GM23338 (cell line): ENCODE measurements around the gene CXCL16. TPM values are rescaled to one million over a fixed set of nuclear protein-coding genes. Genes with fewer than 3 reads are reported as not detected.

Experiments used
- ATAC-seq: fragments of 200-7000 bp; cut with Tn5 transposase; 3 replicates; pipeline ENCODE4 v1.9.1; 2020
- DNase-seq: peaks from one replicate; pipeline ENCODE4 v3.0.0-alpha.2; 2015; ENCODE audit warnings: low spot score
- H2AFZ ChIP-seq: fragments of 200-600 bp; sonication (generic); 2 replicates; pipeline ENCODE4 v1.8.0; 2016; ENCODE audit warnings: antibody characterized with exemption, mild to moderate bottlenecking, moderate library complexity
- H3F3A ChIP-seq: fragments of 200-600 bp; sonication (generic); replicated peaks from 2 replicates; pipeline ENCODE4 v1.8.0; 2017; ENCODE audit warnings: antibody characterized with exemption, mixed run types, low read depth
- H3K27ac ChIP-seq: fragments of 200-600 bp; sonication (generic); 2 replicates; pipeline ENCODE4 v1.6.1; 2016; ENCODE audit warnings: low read depth
- H3K27me3 ChIP-seq: fragments of 200-600 bp; sonication (generic); 2 replicates; pipeline ENCODE4 v1.8.0; 2016; ENCODE audit warnings: mild to moderate bottlenecking, mixed run types, moderate library complexity; ENCODE audit not compliant: insufficient read depth
- H3K36me3 ChIP-seq: fragments of 200-600 bp; sonication (generic); 2 replicates; pipeline ENCODE4 v1.8.0; 2016; ENCODE audit warnings: mild to moderate bottlenecking; ENCODE audit not compliant: insufficient read depth
- H3K4me1 ChIP-seq: fragments of 200-600 bp; sonication (generic); 2 replicates; pipeline ENCODE4 v1.8.0; 2016; ENCODE audit warnings: mild to moderate bottlenecking, moderate library complexity; ENCODE audit not compliant: insufficient read depth
- H3K4me2 ChIP-seq: fragments of 200-600 bp; sonication (generic); 2 replicates; pipeline ENCODE4 v1.7.1; 2017; ENCODE audit warnings: mixed run types
- H3K4me3 ChIP-seq: fragments of 200-600 bp; sonication (generic); 2 replicates; pipeline ENCODE4 v1.6.1; 2016; ENCODE audit warnings: mixed run types
- H3K79me2 ChIP-seq: fragments of 200-600 bp; sonication (generic); replicated peaks from 2 replicates; pipeline ENCODE4 v1.8.0; 2017; ENCODE audit warnings: mild to moderate bottlenecking; ENCODE audit not compliant: insufficient read depth
- H3K9me2 ChIP-seq: fragments of 200-600 bp; sonication (generic); 2 replicates; pipeline ENCODE4 v1.8.0; 2017; ENCODE audit not compliant: insufficient read depth
- H4K20me1 ChIP-seq: fragments of 200-600 bp; sonication (generic); replicated peaks from 2 replicates; pipeline ENCODE4 v1.8.0; 2017; ENCODE audit warnings: mild to moderate bottlenecking; ENCODE audit not compliant: insufficient read depth
- H3K27ac Mint-ChIP-seq: 2 replicates; pipeline ENCODE4 v1.8.0; 2020; ENCODE audit warnings: inconsistent platforms, mild to moderate bottlenecking, moderate library complexity, mixed read lengths
- H3K27me3 Mint-ChIP-seq: 3 replicates; pipeline ENCODE4 v1.8.0; 2022; ENCODE audit warnings: low read depth, mild to moderate bottlenecking, moderate library complexity, mixed read lengths, inconsistent platforms; ENCODE audit not compliant: insufficient read depth, poor library complexity
- H3K36me3 Mint-ChIP-seq: 3 replicates; pipeline ENCODE4 v1.8.0; 2021; ENCODE audit warnings: low read depth, mild to moderate bottlenecking, inconsistent platforms, moderate library complexity, mixed read lengths
- H3K4me1 Mint-ChIP-seq: 3 replicates; pipeline ENCODE4 v1.8.0; 2020; ENCODE audit warnings: mild to moderate bottlenecking, inconsistent platforms, mixed read lengths
- H3K4me3 Mint-ChIP-seq: 3 replicates; pipeline ENCODE4 v1.8.0; 2021; ENCODE audit warnings: moderate library complexity, mild to moderate bottlenecking, inconsistent platforms, mixed read lengths
- H3K9me3 Mint-ChIP-seq: 3 replicates; pipeline ENCODE4 v1.8.0; 2020; ENCODE audit warnings: moderate library complexity, mild to moderate bottlenecking, inconsistent platforms, mixed read lengths
- CREB1 ChIP-seq: fragments of 250-450 bp; sonication (Bioruptor Pico); IDR thresholded peaks from 2 replicates; pipeline ENCODE4 v1.5.0; 2020; ENCODE audit warnings: low read depth, mild to moderate bottlenecking, moderate library complexity
- CTCF ChIP-seq, 2 experiments: fragments of 200-600 bp in 1 of 2; sonication (generic) in 1 of 2; conservative IDR thresholded peaks; 2 replicates each; pipeline versions ENCODE4 v1.5.1 to v1.6.1; 2016 to 2017; ENCODE audit warnings: antibody characterized with exemption in 2 of 2, low read depth in 2 of 2, mild to moderate bottlenecking in 2 of 2, moderate library complexity in 1 of 2
- EZH2 ChIP-seq: fragments of 200-600 bp; sonication (generic); IDR thresholded peaks from one replicate; pipeline ENCODE4 v1.8.0; 2017; ENCODE audit warnings: antibody characterized with exemption, mild to moderate bottlenecking, low read depth; ENCODE audit not compliant: unreplicated experiment
- EZH2phosphoT487 ChIP-seq: fragments of 200-600 bp; sonication (generic); IDR thresholded peaks from one replicate; pipeline ENCODE4 v1.8.1; 2018; ENCODE audit warnings: antibody characterized with exemption; ENCODE audit not compliant: unreplicated experiment
- JUNB ChIP-seq: IDR thresholded peaks from one replicate; pipeline ENCODE4 v1.6.1; 2016; ENCODE audit warnings: antibody characterized with exemption; ENCODE audit not compliant: unreplicated experiment
- NANOG ChIP-seq: IDR thresholded peaks from 2 replicates; pipeline ENCODE4 v1.6.1; 2016; ENCODE audit warnings: antibody characterized with exemption, borderline replicate concordance
- POLR2AphosphoS5 ChIP-seq: IDR thresholded peaks from 2 replicates; pipeline ENCODE4 v1.6.1; 2016; ENCODE audit warnings: antibody characterized with exemption, low read depth
- STAT1 ChIP-seq: IDR thresholded peaks from one replicate; pipeline ENCODE4 v1.6.1; 2016; ENCODE audit warnings: antibody characterized with exemption; ENCODE audit not compliant: unreplicated experiment
- ZNF331 ChIP-seq: fragments of 250-450 bp; sonication (Bioruptor Pico); IDR thresholded peaks from 2 replicates; pipeline ENCODE4 v1.5.0; 2020; ENCODE audit warnings: low read depth, mild to moderate bottlenecking, moderate library complexity
- ZNF462 ChIP-seq: fragments of 250-450 bp; sonication (Bioruptor Pico); IDR thresholded peaks from 2 replicates; pipeline ENCODE4 v1.5.0; 2020; ENCODE audit warnings: mild to moderate bottlenecking, moderate library complexity
- polyA plus RNA-seq: library from polyadenylated mRNA; unstranded; fragments of >200 nt; fragmentation: Nextera tagmentation; extraction: Ambion mirVana; gene quantifications from 2 replicates; pipeline ENCODE4 v1.2.1, GENCODE V29; 2016
- total RNA-seq: library from RNA; depleted of rRNA; stranded (reverse); fragments of >200 nt; shearing (Covaris generic); gene quantifications from 2 replicates; pipeline ENCODE4 v1.2.3, GENCODE V29; 2014
- TF ChIP-seq, protein P1 (sequence below): IDR thresholded peaks from 2 replicates; pipeline ENCODE4 v1.6.1; 2016; ENCODE audit warnings: antibody characterized with exemption

CXCL16 gene
- total and polyA plus RNA-seq, 2 experiments from 2014 or later, result 4.0 to 4.1 TPM

GRCh38 chr17:4718276-4718675 is 21.5 kb downstream of the CXCL16 start:
- no peak overlapping the region for H3K27ac Mint-ChIP-seq
- TF ChIP-seq CTCF (conservative IDR thresholded peaks at IDR 0.05; ENCODE audit: low read depth in 2 of 2), result no peak
- no peak for TF ChIP-seq ZNF331 (CRISPR knock-in tag)
- H3K27me3 Mint-ChIP-seq, result peaks cover 18% of the 10 kb centered on the region
- H3K36me3 ChIP-seq, result no peaks in the 10 kb centered on the region; the same call in 1 of the 2 replicates
- H3F3A ChIP-seq, result no peaks in the 10 kb centered on the region
- no peaks in the 10 kb centered on the region for H3K9me2 ChIP-seq
- H3K4me1 Mint-ChIP-seq, result no peaks in the 10 kb centered on the region; the same call in 2 of the 3 replicates
- no peak overlapping the region for H2AFZ ChIP-seq
- DNase-seq, result no peak
- H3K9me3 Mint-ChIP-seq, result no peaks in the 10 kb centered on the region
- H3K4me3 Mint-ChIP-seq, result no peak overlapping the region
- peaks cover 7% of the 10 kb centered on the region; the same call in 1 of the 2 replicates for H3K79me2 ChIP-seq
- no peak for ATAC-seq
- H3K4me3 ChIP-seq, result no peak overlapping the region
- H4K20me1 ChIP-seq, result no peaks in the 10 kb centered on the region; the same call in 1 of the 2 replicates
- H3K36me3 Mint-ChIP-seq, result peaks cover 37% of the 10 kb centered on the region
- H3K4me1 ChIP-seq, result no peaks in the 10 kb centered on the region
- H3K4me2 ChIP-seq, result no peak overlapping the region
- no peaks in the 10 kb centered on the region for H3K27me3 ChIP-seq
- H3K27ac ChIP-seq, result no peak overlapping the region

GRCh38 chr17:4717791-4718190 is 21.9 kb downstream of the CXCL16 start:
- Histone ChIP-seq H3F3A (no peaks in the 10 kb centered on the region), H3K27ac (no peak overlapping the region), H3K4me1 (no peaks in the 10 kb centered on the region), H4K20me1 (no peaks in the 10 kb centered on the region; the same call in 1 of the 2 replicates), H3K79me2 (peaks cover 8% of the 10 kb centered on the region), H3K9me2 (no peaks in the 10 kb centered on the region), H2AFZ (no peak overlapping the region), H3K4me3 (no peak overlapping the region), H3K36me3 (no peaks in the 10 kb centered on the region; the same call in 1 of the 2 replicates), H3K4me2 (no peak overlapping the region), H3K27me3 (no peaks in the 10 kb centered on the region)
- DNase-seq, result no peak
- Mint-ChIP-seq H3K4me3 (no peak overlapping the region), H3K36me3 (peaks cover 37% of the 10 kb centered on the region), H3K4me1 (no peaks in the 10 kb centered on the region; the same call in 2 of the 3 replicates), H3K9me3 (no peaks in the 10 kb centered on the region), H3K27me3 (peaks cover 18% of the 10 kb centered on the region), H3K27ac (no peak overlapping the region)
- no peak for ATAC-seq
- no peak for TF ChIP-seq STAT1
- TF ChIP-seq EZH2phosphoT487, result no peak
- no peak for TF ChIP-seq POLR2AphosphoS5
- no peak for TF ChIP-seq NANOG
- TF ChIP-seq, protein P1, sequence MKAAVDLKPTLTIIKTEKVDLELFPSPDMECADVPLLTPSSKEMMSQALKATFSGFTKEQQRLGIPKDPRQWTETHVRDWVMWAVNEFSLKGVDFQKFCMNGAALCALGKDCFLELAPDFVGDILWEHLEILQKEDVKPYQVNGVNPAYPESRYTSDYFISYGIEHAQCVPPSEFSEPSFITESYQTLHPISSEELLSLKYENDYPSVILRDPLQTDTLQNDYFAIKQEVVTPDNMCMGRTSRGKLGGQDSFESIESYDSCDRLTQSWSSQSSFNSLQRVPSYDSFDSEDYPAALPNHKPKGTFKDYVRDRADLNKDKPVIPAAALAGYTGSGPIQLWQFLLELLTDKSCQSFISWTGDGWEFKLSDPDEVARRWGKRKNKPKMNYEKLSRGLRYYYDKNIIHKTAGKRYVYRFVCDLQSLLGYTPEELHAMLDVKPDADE, result no peak
- no peak for TF ChIP-seq CREB1 (CRISPR knock-in tag)
- no peak for TF ChIP-seq JUNB
- no peak for TF ChIP-seq EZH2
- no peak for TF ChIP-seq ZNF462 (CRISPR knock-in tag)
